Lower leg skin (tissue), 4 donors: ENCODE measurements around the gene NR6A1. TPM values are rescaled to one million over a fixed set of nuclear protein-coding genes. Genes with fewer than 3 reads are reported as not detected.

ENCODE experiments used
- DNase-seq, 2 donors: peaks; one replicate each; pipeline ENCODE4 v3.0.0-alpha.2; 2019; ENCODE audit warnings: low spot score in 2 of 2
- H3K4me3 ChIP-seq: fragments of 200-600 bp; sonication (generic); 2 replicates; pipeline ENCODE4 v1.5.1; 2017; ENCODE audit warnings: mild to moderate bottlenecking, low read depth; ENCODE audit not compliant: poor library complexity, severe bottlenecking
- POLR2A ChIP-seq, 2 donors: fragments of 450-650 bp; IDR thresholded peaks; one replicate each; pipeline ENCODE4 v1.6.1; 2016 to 2017; ENCODE audit warnings: antibody characterized with exemption in 2 of 2, mild to moderate bottlenecking in 1 of 2, moderate library complexity in 1 of 2
- WGBS, 2 donors: methylation state at CpG; one replicate each; pipeline ENCODE4 v1.1.5; 2018; 5-methylcytosine and 5-hydroxymethylcytosine counted together
- intact Hi-C: fragments of 100-400 bp; cut with DNase I; formaldehyde crosslinking; loops from one replicate; pipeline ENCODE4 v1.15.0; 2023; ENCODE audit warnings: low total_unique reads
- total RNA-seq, 4 donors: library from RNA; depleted of rRNA; stranded (reverse); fragments of >200 nt; gene quantifications; one replicate each; pipeline ENCODE4 v1.1.0, GENCODE V29; 2016
- TF ChIP-seq, protein P1 (sequence below), 3 donors: fragments of 450-650 bp; IDR thresholded peaks; one replicate each; pipeline ENCODE4 v1.5.1; 2016; ENCODE audit warnings: antibody characterized with exemption in 3 of 3, mild to moderate bottlenecking in 3 of 3, moderate library complexity in 2 of 3

Gene NR6A1
- total RNA-seq, 4 donors from 2014 or later: 3.0 to 4.9 (median 3.8) TPM

DNA sequence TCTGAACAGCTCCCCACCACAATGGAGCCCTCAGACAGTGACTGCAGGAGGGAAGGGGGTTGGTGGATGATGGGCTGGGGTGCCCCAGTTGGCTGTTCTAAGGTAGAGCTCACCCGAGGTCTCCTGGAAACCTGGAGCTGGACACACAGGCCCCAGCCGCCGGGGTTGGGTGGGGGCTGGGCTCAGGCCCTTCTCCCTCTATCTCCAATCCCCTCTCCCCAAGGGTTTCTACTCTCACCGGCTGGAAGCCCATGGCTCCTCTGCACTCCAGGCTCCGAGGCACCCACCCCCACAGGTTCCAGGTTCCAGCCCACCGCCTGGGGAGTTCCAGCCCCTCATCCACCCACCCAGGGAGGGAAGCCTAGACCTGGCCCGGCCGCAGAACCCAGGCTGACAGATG lies 264.7 kb downstream of the NR6A1 start:
- TF ChIP-seq, protein P1, sequence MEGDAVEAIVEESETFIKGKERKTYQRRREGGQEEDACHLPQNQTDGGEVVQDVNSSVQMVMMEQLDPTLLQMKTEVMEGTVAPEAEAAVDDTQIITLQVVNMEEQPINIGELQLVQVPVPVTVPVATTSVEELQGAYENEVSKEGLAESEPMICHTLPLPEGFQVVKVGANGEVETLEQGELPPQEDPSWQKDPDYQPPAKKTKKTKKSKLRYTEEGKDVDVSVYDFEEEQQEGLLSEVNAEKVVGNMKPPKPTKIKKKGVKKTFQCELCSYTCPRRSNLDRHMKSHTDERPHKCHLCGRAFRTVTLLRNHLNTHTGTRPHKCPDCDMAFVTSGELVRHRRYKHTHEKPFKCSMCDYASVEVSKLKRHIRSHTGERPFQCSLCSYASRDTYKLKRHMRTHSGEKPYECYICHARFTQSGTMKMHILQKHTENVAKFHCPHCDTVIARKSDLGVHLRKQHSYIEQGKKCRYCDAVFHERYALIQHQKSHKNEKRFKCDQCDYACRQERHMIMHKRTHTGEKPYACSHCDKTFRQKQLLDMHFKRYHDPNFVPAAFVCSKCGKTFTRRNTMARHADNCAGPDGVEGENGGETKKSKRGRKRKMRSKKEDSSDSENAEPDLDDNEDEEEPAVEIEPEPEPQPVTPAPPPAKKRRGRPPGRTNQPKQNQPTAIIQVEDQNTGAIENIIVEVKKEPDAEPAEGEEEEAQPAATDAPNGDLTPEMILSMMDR (IDR thresholded peaks at IDR 0.05): no peak
- no peak for TF ChIP-seq POLR2A (IDR thresholded peaks at IDR 0.05)
- WGBS, 2 donors: 86 to 98% methylated on average over 8 of the region's 8 CpGs
- intact Hi-C loops: no loop called here
- no peak for DNase-seq
- no peak overlapping the region for H3K4me3 ChIP-seq

DNA sequence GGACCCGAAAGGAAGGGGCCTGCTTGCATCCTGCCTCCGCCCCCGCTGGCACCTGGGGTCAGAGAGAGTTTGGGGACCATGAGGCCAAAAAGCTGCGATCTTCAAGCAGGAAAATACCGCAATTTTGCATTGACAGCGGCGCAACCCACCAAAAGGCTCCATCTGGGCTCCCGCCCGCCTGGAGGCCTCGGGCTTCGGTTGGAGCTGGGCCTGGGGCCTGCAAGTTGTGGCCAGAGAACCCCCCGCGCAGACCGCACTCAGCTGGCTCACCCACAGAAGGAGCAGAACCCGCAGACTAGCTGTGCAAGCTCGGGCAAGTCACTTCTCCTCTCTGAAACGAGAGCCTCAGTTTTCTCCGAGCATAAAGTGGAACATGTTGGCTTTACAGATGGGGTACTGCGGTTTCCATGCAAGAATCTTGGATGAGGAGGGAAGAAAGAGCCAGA lies 265.2 kb downstream of the NR6A1 start:
- TF ChIP-seq POLR2A (IDR thresholded peaks at IDR 0.05): no peak
- TF ChIP-seq, protein P1 (IDR thresholded peaks at IDR 0.05): no peak
- no peak for DNase-seq
- intact Hi-C loops: no loop called here
- H3K4me3 ChIP-seq: no peak overlapping the region
- 76 to 80% methylated on average over 19 of the region's 19 CpGs for WGBS, 2 donors

DNA sequence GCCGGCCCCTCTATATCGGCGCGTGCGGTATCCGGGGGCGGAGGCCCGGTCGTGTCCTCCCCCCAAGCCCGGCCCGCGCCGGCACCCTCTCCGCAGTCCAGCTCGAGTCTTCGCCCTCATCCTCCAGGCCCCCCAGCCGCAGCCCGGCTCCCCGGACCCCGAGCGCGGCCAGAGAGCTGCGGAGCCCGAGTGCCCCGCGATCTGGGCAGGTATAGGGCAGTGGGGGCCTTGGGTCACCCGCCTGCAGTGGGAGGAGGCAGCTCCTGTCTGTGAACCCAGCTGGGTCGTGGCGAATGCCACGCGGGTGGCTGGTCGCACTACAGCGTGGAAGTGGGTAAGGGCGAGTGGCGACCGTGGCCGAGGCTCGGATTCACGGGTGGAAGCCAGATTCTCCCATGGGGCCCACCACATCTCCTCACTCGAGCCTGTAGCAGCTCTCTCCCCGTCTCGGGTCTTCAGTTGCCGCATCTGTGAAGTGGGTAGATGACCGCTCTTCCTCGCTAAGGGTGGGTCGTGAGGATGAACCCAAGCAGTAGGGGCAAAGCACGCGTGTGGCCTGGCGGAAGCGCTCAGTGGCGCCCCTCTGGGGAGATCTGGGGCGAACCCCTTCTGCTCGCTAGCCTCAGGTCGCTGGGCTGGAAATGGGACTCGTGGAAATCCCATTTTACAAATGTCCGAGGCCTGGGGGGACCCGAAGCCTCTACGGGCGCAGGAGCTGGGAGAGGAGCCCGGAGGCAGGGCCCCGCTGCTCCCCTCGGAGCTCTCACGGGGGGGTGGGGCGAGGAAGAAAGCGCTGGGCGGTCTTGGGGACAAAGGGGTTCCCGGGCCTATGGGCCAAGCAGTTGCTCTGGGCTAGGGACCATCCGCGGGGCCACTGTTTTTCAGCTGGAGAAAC lies 265.9 kb downstream of the NR6A1 start:
- 36 to 53% methylated on average over 31 to 57 of the region's 69 CpGs for WGBS, 2 donors
- no peak overlapping the region for H3K4me3 ChIP-seq
- intact Hi-C loops: no loop called here
- TF ChIP-seq POLR2A (IDR thresholded peaks at IDR 0.05): no peak
- TF ChIP-seq, protein P1 (IDR thresholded peaks at IDR 0.05): no peak
- DNase-seq: no peak

DNA sequence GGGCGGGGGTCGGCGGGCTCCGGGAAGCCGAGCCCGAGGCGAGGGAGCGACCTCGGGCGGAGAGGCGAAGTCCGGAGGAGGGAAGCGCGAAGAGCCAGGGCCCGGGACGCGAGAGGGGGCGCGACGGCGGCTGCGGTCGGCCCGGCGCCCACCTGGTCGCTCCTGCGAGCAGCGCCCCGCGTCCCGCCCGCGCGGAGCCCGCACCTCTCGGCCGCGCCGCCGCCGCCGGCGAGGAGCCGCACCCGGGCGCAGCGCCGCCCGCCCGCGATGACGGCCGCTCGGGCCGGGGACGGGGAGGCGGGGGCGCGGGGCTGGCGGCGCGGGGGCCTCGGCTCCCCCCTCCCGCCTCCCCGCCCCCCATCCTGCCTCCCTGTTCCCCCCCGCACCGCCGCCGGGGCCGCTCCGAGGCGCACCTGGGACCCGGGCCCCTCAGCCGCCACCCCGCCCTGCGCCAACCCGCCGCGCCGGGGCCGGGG lies 266.5 kb downstream of the NR6A1 start:
- DNase-seq: no peak
- no peak overlapping the region for H3K4me3 ChIP-seq
- 0 to 1% methylated on average over 19 to 44 of the region's 81 CpGs for WGBS, 2 donors
- TF ChIP-seq POLR2A (IDR thresholded peaks at IDR 0.05): no peak
- TF ChIP-seq, protein P1 (IDR thresholded peaks at IDR 0.05): no peak
- intact Hi-C loops: no loop called here

DNA sequence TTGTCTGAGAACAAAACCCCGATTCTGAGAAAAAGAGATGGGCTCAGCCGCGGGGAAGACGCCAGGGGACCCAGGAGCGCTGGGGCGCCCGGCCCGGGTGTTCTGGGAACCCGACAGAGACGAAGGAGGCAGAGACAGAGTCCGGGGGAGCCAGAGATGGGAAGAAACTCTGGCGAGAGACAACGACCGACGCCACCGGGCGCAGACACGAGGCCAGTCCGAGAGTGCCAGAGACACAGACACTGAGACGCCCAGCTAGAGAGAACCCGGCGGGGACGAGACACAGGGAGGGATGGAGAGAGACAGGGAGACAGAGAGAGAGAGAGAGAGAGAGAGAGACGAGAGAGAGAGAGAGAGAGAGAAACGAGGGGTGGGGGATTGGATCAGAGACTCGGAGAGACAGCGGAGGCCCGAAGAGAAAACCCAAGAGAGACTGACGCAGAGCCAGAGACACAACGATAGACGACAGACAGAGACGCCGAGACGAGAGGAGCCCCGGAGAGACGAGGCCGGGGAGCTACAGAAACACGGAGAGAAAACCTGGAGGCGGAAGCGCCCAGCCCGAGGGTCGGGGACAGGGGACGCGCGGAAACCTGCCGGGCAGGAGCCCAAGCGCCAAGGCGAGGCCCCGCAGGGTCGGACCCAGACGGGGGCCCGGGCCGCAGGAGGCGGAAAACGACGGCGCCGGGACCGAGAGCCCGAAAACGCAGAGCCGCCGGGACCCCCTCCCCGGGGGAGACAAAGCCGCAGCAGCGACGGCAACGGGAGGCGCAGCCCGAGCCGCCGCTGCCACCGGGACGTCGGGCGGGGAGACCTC lies 267.2 kb downstream of the NR6A1 start:
- no peak for DNase-seq
- WGBS, 2 donors: 3 to 4% methylated on average over 55 to 67 of the region's 76 CpGs
- TF ChIP-seq, protein P1 (IDR thresholded peaks at IDR 0.05): no peak
- TF ChIP-seq POLR2A (IDR thresholded peaks at IDR 0.05): no peak
- intact Hi-C loops: no loop called here
- H3K4me3 ChIP-seq: no peak overlapping the region
